H7 (cell line): ENCODE data around the gene DST. TPM values are rescaled to one million over a fixed set of nuclear protein-coding genes. Genes with fewer than 3 reads are reported as not detected.

Source experiments
- DNase-seq: peaks from one replicate; pipeline ENCODE4 v3.0.0; 2012
- H3K27me3 ChIP-seq: 2 replicates; pipeline ENCODE4 v1.6.0; 2011; ENCODE audit warnings: mild to moderate bottlenecking, low read length; ENCODE audit not compliant: control insufficient read depth, insufficient read depth
- H3K36me3 ChIP-seq: replicated peaks from 2 replicates; pipeline ENCODE4 v1.5.1; 2011; ENCODE audit warnings: low read length; ENCODE audit not compliant: control insufficient read depth, insufficient read depth
- H3K4me3 ChIP-seq: 2 replicates; pipeline ENCODE4 v1.5.1; 2011; ENCODE audit warnings: low read depth, mild to moderate bottlenecking, control low read depth, low read length, moderate library complexity; ENCODE audit not compliant: insufficient read depth
- total RNA-seq: library from RNA; depleted of rRNA; stranded (reverse); fragments of >200 nt; shearing (Covaris generic); gene quantifications from 2 replicates; pipeline ENCODE4 v1.2.3, GENCODE V29; 2014

The DST gene
- total RNA-seq, 1 experiment from 2014 or later = 49.2 TPM

GRCh38 chr6:56552187-56553130, 90.2 kb downstream of the DST start:
- DNase-seq = no peak
- Histone ChIP-seq H3K36me3 (peaks cover 10% of the 10 kb centered on the region), H3K27me3 (no peaks in the 10 kb centered on the region), H3K4me3 (no peak overlapping the region)

- H3K27me3 ChIP-seq = no peaks in the 10 kb centered on the region
- H3K4me3 ChIP-seq = no peak overlapping the region
- DNase-seq = no peak
- H3K36me3 ChIP-seq = peaks cover 10% of the 10 kb centered on the region
Measured at GRCh38 chr6:56551409-56552120, 91.1 kb downstream of the DST start.

- Histone ChIP-seq H3K36me3 (peaks cover 7% of the 10 kb centered on the region), H3K4me3 (no peak overlapping the region), H3K27me3 (no peaks in the 10 kb centered on the region)
- no peak for DNase-seq
Measured at GRCh38 chr6:56550301-56550700, 92.4 kb downstream of the DST start.

- Histone ChIP-seq H3K27me3 (no peaks in the 10 kb centered on the region), H3K4me3 (no peak overlapping the region), H3K36me3 (peaks cover 5% of the 10 kb centered on the region)
- DNase-seq = no peak
Measured at GRCh38 chr6:56549014-56549413, 93.7 kb downstream of the DST start.

GRCh38 chr6:56547687-56548086, 95.0 kb downstream of the DST start:
- no peak for DNase-seq
- H3K27me3 ChIP-seq = no peaks in the 10 kb centered on the region
- H3K4me3 ChIP-seq = no peak overlapping the region
- peaks cover 3% of the 10 kb centered on the region for H3K36me3 ChIP-seq

- no peaks in the 10 kb centered on the region for H3K27me3 ChIP-seq
- peak; percentile 67 for DNase-seq
- peak overlapping the region; percentile 58 for H3K4me3 ChIP-seq
- no peaks in the 10 kb centered on the region for H3K36me3 ChIP-seq
Measured at GRCh38 chr6:56542364-56543331, 100.0 kb downstream of the DST start.

- no peaks in the 10 kb centered on the region; the same call in 1 of the 2 replicates for H3K36me3 ChIP-seq
- H3K27me3 ChIP-seq = no peaks in the 10 kb centered on the region
- DNase-seq = no peak
- peak overlapping the region; percentile 58; the same call in 1 of the 2 replicates for H3K4me3 ChIP-seq
Measured at GRCh38 chr6:56541741-56542360, 100.8 kb downstream of the DST start.

GRCh38 chr6:56541030-56541600, 101.6 kb downstream of the DST start:
- Histone ChIP-seq H3K4me3 (no peak overlapping the region), H3K36me3 (no peaks in the 10 kb centered on the region; the same call in 1 of the 2 replicates), H3K27me3 (no peaks in the 10 kb centered on the region)
- no peak for DNase-seq

- H3K4me3 ChIP-seq = no peak overlapping the region
Measured at GRCh38 chr6:56540232-56541029, 102.3 kb downstream of the DST start.

GRCh38 chr6:56539527-56540105, 103.1 kb downstream of the DST start:
- Histone ChIP-seq H3K4me3 (no peak overlapping the region), H3K27me3 (no peaks in the 10 kb centered on the region), H3K36me3 (no peaks in the 10 kb centered on the region; the same call in none of the 2 replicates)
- DNase-seq = no peak

More at GRCh38 chr6:56540232-56541029, 102.3 kb downstream of the DST start:
- no peak for DNase-seq
- no peaks in the 10 kb centered on the region; the same call in none of the 2 replicates for H3K36me3 ChIP-seq
- no peaks in the 10 kb centered on the region for H3K27me3 ChIP-seq

- H3K4me3 ChIP-seq = no peak overlapping the region
- no peaks in the 10 kb centered on the region; the same call in none of the 2 replicates for H3K36me3 ChIP-seq
- no peak for DNase-seq
- H3K27me3 ChIP-seq = no peaks in the 10 kb centered on the region
Measured at GRCh38 chr6:56538851-56539250, 103.8 kb downstream of the DST start.

GRCh38 chr6:56537223-56537770, 105.4 kb downstream of the DST start:
- Histone ChIP-seq H3K4me3 (no peak overlapping the region), H3K36me3 (no peaks in the 10 kb centered on the region; the same call in none of the 2 replicates), H3K27me3 (no peaks in the 10 kb centered on the region)
- DNase-seq = no peak
